GM12865 (cell line): ENCODE data around the gene ATXN2.

Experiments used
- DNase-seq: peaks from one replicate; pipeline ENCODE4 v3.0.0; 2010; ENCODE audit warnings: low read depth
- H3K4me3 ChIP-seq: 2 replicates; pipeline ENCODE4 v1.5.1; 2011; ENCODE audit warnings: mild to moderate bottlenecking, low read depth, low read length, control low read depth
- CTCF ChIP-seq: IDR thresholded peaks from 2 replicates; pipeline ENCODE4 v1.5.1; 2011; ENCODE audit warnings: low read length, control low read depth, low read depth, inconsistent platforms; ENCODE audit not compliant: insufficient read depth; ENCODE audit errors: missing control alignments

Gene ATXN2

GRCh38 chr12:111441107-111441928 lies 157.8 kb downstream of the ATXN2 start:
- no peak for DNase-seq
- TF ChIP-seq CTCF, result no peak
- H3K4me3 ChIP-seq, result no peak overlapping the region

- H3K4me3 ChIP-seq, result no peak overlapping the region
- no peak for TF ChIP-seq CTCF
- DNase-seq, result no peak
Measured at GRCh38 chr12:111440631-111441030, 158.5 kb downstream of the ATXN2 start.

GRCh38 chr12:111440152-111440551 lies 159.0 kb downstream of the ATXN2 start:
- H3K4me3 ChIP-seq, result no peak overlapping the region
- TF ChIP-seq CTCF, result no peak
- DNase-seq, result no peak

GRCh38 chr12:111439657-111440151 lies 159.4 kb downstream of the ATXN2 start:
- TF ChIP-seq CTCF, result no peak
- DNase-seq, result no peak
- H3K4me3 ChIP-seq, result no peak overlapping the region

- peak; percentile 57 for DNase-seq
- no peak overlapping the region for H3K4me3 ChIP-seq
- TF ChIP-seq CTCF, result no peak
Measured at GRCh38 chr12:111438481-111438880, 160.6 kb downstream of the ATXN2 start.

GRCh38 chr12:111437816-111438454 lies 161.2 kb downstream of the ATXN2 start:
- no peak for DNase-seq
- no peak overlapping the region for H3K4me3 ChIP-seq
- TF ChIP-seq CTCF, result no peak

GRCh38 chr12:111436811-111437210 lies 162.3 kb downstream of the ATXN2 start:
- no peak for DNase-seq

More at GRCh38 chr12:111436811-111437210, 162.3 kb downstream of the ATXN2 start:
- no peak for TF ChIP-seq CTCF
- no peak overlapping the region for H3K4me3 ChIP-seq
